ENCODE results near the gene SND1. TPM values are rescaled to one million over a fixed set of nuclear protein-coding genes. Genes with fewer than 3 reads are reported as not detected.

The SND1 gene
- total and polyA plus RNA-seq, 10 of the 15 experiments (the other 5 are each of a cell fraction or from before 2014, with no cell fraction given), result 52.4 to 270 (median 146) TPM

DNA sequence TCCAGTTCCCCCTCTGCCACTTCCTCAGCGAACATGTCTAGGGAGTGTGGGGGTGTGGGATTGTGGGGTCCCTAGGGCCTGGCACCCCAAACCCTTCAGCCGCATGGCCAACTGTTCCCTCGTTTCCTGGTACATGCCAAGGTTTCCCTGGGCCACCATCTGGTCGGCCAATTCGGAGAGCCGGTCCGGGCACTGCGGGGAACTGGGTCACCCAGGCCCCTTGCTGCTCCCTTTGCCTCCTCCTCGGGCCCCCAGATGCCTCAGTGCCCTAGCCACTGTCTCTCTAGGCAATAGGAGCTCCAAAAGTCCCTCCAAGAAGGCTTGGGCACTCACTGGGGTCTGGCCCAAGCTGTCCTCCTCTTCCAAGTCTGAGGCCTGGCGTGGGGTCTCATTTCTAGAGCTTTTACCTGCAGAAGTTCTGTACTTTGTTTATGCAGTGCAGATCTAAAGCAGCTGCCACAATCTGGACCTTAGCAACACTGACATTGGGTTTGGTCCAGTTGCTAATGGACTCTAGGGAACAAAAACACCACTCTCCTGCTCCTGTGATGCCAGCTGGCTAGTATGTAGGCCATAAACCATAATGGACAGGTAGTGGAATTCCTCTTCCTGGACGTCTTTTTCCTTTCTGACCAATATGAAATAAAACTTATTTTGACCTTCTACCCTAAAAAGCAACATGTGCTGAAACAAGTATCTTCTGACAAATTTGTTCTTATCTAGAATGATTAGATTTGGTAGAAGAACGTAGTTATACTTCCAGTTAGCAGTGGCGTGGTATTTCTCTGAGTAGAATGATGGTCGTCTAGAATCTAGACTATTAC is 206.3 kb downstream of the SND1 start:
- in situ Hi-C loops (cut with MboI), result no loop called here

More for the DNA sequence above, 206.3 kb downstream of the SND1 start:
- ChIA-PET CTCF (no interaction called here), POLR2A (no interaction called here), RAD21 (ENCODE audit: unreplicated experiment) (no interaction called here), SMC1A (ENCODE audit: uncharacterized antibody, unreplicated experiment) (interaction anchor here (0.8 to 1.6 kb wide), 3 partner anchors 12 to 37 kb away, joined by 3 read pairs; no protein-coding TSS in a partner anchor)
- no peak for ATAC-seq
- Histone ChIP-seq H3K9me3 (replicated peaks; ENCODE audit: control insufficient read depth, insufficient read depth, low read length) (no peaks in the 10 kb centered on the region), H3K36me3 (ENCODE audit: control insufficient read depth in 2 of 2, insufficient read depth in 2 of 2, low read length in 1 of 2) (peaks cover 2 to 5% of the 10 kb centered on the region in 2 experiments; a peak in 2 of 4 replicates), H4K20me1 (ENCODE audit: control insufficient read depth, insufficient read depth) (no peaks in the 10 kb centered on the region), H3K4me3 (no peak overlapping the region), H3K79me2 (ENCODE audit: control insufficient read depth, insufficient read depth, low read length) (peaks cover 8% of the 10 kb centered on the region), H3K27me3 (replicated peaks in 1 of 2; ENCODE audit: control insufficient read depth in 2 of 2, insufficient read depth in 2 of 2, low read length in 1 of 2) (no peaks in the 10 kb centered on the region), H2AFZ (ENCODE audit: control insufficient read depth, low read depth, low read length) (no peak overlapping the region), H3K4me1 (ENCODE audit: control insufficient read depth, insufficient read depth, low read length) (peaks cover 36% of the 10 kb centered on the region), H3K9ac (ENCODE audit: control insufficient read depth, insufficient read depth, low read length) (no peak overlapping the region), H3K27ac (ENCODE audit: control insufficient read depth, insufficient read depth) (peak overlapping the region; percentile 10; the same call in 1 of the 2 replicates), H3K4me2 (ENCODE audit: control insufficient read depth, insufficient read depth) (peak overlapping the region; percentile 57)
- DNase-seq (ENCODE audit: low read depth, low spot score), result no peak
- no peak for FAIRE-seq
- intact Hi-C loops (cut with micrococcal nuclease; ENCODE audit: unreplicated experiment), result no loop called here
- WGBS (ENCODE audit: insufficient coverage, insufficient replicate concordance, low lambda C conversion rate, missing lambda C conversion rate), result 91% methylated on average over 14 of the region's 14 CpGs
- TF ChIP-seq ZSCAN29 (IDR thresholded peaks at IDR 0.05), result no peak
- TF ChIP-seq, protein P1, sequence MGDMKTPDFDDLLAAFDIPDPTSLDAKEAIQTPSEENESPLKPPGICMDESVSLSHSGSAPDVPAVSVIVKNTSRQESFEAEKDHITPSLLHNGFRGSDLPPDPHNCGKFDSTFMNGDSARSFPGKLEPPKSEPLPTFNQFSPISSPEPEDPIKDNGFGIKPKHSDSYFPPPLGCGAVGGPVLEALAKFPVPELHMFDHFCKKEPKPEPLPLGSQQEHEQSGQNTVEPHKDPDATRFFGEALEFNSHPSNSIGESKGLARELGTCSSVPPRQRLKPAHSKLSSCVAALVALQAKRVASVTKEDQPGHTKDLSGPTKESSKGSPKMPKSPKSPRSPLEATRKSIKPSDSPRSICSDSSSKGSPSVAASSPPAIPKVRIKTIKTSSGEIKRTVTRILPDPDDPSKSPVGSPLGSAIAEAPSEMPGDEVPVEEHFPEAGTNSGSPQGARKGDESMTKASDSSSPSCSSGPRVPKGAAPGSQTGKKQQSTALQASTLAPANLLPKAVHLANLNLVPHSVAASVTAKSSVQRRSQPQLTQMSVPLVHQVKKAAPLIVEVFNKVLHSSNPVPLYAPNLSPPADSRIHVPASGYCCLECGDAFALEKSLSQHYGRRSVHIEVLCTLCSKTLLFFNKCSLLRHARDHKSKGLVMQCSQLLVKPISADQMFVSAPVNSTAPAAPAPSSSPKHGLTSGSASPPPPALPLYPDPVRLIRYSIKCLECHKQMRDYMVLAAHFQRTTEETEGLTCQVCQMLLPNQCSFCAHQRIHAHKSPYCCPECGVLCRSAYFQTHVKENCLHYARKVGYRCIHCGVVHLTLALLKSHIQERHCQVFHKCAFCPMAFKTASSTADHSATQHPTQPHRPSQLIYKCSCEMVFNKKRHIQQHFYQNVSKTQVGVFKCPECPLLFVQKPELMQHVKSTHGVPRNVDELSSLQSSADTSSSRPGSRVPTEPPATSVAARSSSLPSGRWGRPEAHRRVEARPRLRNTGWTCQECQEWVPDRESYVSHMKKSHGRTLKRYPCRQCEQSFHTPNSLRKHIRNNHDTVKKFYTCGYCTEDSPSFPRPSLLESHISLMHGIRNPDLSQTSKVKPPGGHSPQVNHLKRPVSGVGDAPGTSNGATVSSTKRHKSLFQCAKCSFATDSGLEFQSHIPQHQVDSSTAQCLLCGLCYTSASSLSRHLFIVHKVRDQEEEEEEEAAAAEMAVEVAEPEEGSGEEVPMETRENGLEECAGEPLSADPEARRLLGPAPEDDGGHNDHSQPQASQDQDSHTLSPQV (IDR thresholded peaks at IDR 0.05), result no peak
- TF ChIP-seq, protein P2, sequence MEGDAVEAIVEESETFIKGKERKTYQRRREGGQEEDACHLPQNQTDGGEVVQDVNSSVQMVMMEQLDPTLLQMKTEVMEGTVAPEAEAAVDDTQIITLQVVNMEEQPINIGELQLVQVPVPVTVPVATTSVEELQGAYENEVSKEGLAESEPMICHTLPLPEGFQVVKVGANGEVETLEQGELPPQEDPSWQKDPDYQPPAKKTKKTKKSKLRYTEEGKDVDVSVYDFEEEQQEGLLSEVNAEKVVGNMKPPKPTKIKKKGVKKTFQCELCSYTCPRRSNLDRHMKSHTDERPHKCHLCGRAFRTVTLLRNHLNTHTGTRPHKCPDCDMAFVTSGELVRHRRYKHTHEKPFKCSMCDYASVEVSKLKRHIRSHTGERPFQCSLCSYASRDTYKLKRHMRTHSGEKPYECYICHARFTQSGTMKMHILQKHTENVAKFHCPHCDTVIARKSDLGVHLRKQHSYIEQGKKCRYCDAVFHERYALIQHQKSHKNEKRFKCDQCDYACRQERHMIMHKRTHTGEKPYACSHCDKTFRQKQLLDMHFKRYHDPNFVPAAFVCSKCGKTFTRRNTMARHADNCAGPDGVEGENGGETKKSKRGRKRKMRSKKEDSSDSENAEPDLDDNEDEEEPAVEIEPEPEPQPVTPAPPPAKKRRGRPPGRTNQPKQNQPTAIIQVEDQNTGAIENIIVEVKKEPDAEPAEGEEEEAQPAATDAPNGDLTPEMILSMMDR (IDR thresholded peaks at IDR 0.05 in 2 of 3, conservative IDR thresholded peaks at IDR 0.05 in 1 of 3; ENCODE audit: control insufficient read depth in 2 of 3, extremely low read depth in 1 of 3, insufficient read depth in 1 of 3, low read depth in 3 of 3, low read length in 3 of 3), result no peak
- no peak for TF ChIP-seq HSF1 (IDR thresholded peaks at IDR 0.05; ENCODE audit: low read depth, low read length)
- no peak for TF ChIP-seq TCF3 (IDR thresholded peaks at IDR 0.05; ENCODE audit: borderline replicate concordance, insufficient read depth, low read depth, low read length)
- no peak for TF ChIP-seq ZBTB40 (IDR thresholded peaks at IDR 0.05; ENCODE audit: borderline replicate concordance)
- BruUV-seq (replicated peaks), result no TSS peak

All from GM12878 (cell line).